K562 (cell line): ENCODE results near the gene IFITM2. TPM values are rescaled to one million over a fixed set of nuclear protein-coding genes. Genes with fewer than 3 reads are reported as not detected.
A peak's percentile ranks its signal among the peaks of the same experiment; 100 is the strongest.

ENCODE experiments used
- BRD9 ChIP-seq: fragments of 450-650 bp; IDR thresholded peaks from 2 replicates; pipeline ENCODE4 v1.6.1; 2018; ENCODE audit warnings: low read depth; ENCODE audit not compliant: partially characterized antibody
- CTCF ChIP-seq, 3 experiments: IDR thresholded peaks in 2 of 3; conservative IDR thresholded peaks in 1 of 3; 2 replicates each; pipeline ENCODE4 v1.5.1; 2011 to 2012; ENCODE audit warnings: low read length in 3 of 3, mild to moderate bottlenecking in 3 of 3, control low read depth in 2 of 3, improper control_type of control experiment in 1 of 3, inconsistent platforms in 1 of 3, low read depth in 1 of 3, mixed read lengths in 1 of 3, moderate library complexity in 1 of 3; ENCODE audit not compliant: insufficient read depth in 2 of 3
- FOXK1 ChIP-seq: sonication (generic); formaldehyde crosslinking; IDR thresholded peaks from 2 replicates; pipeline ENCODE4 v1.8.0; 2022; ENCODE audit warnings: missing genetic modification reagents, mild to moderate bottlenecking, borderline replicate concordance
- FUS ChIP-seq: fragments of 200-400 bp; formaldehyde crosslinking; optimal IDR thresholded peaks from 2 replicates; pipeline ENCODE3; 2017; ENCODE audit warnings: low read depth, low read length
- MIER1 ChIP-seq: fragments of 450-650 bp; IDR thresholded peaks from 2 replicates; pipeline ENCODE4 v1.6.1; 2016; ENCODE audit warnings: antibody characterized with exemption, mild to moderate bottlenecking, low read depth
- PCBP1 ChIP-seq: fragments of 200-400 bp; formaldehyde crosslinking; IDR thresholded peaks from 2 replicates; pipeline ENCODE4 v1.6.1; 2018; ENCODE audit warnings: mild to moderate bottlenecking, low read depth, low read length; ENCODE audit not compliant: poor library complexity, severe bottlenecking
- SMARCC2 ChIP-seq: fragments of 450-650 bp; IDR thresholded peaks from 2 replicates; pipeline ENCODE4 v1.6.1; 2017; ENCODE audit warnings: antibody characterized with exemption, moderate library complexity, mild to moderate bottlenecking, low read depth
- SP2 ChIP-seq: IDR thresholded peaks from 2 replicates; pipeline ENCODE4 v1.6.1; 2011; ENCODE audit warnings: mild to moderate bottlenecking, low read depth, low read length, moderate library complexity; ENCODE audit not compliant: poor library complexity, severe bottlenecking; ENCODE audit errors: extremely low read depth
- TAF9B ChIP-seq: fragments of 450-650 bp; IDR thresholded peaks from 2 replicates; pipeline ENCODE4 v1.6.1; 2018; ENCODE audit warnings: mild to moderate bottlenecking; ENCODE audit not compliant: partially characterized antibody
- UBTF ChIP-seq, 2 experiments: IDR thresholded peaks; 2 replicates each; pipeline ENCODE4 v1.6.1; 2012; ENCODE audit warnings: improper control_type of control experiment in 2 of 2, low read depth in 2 of 2, low read length in 2 of 2, borderline replicate concordance in 1 of 2
- ZNF551 ChIP-seq: fragments of 250-450 bp; sonication (Bioruptor Pico); IDR thresholded peaks from 2 replicates; pipeline ENCODE4 v1.5.0; 2021; ENCODE audit warnings: mild to moderate bottlenecking, moderate library complexity
- ZNF609 ChIP-seq: sonication (generic); formaldehyde crosslinking; IDR thresholded peaks from 2 replicates; pipeline ENCODE4 v1.8.1; 2023; ENCODE audit warnings: missing genetic modification reagents, mild to moderate bottlenecking, borderline replicate concordance
- ZNF639 ChIP-seq, 2 experiments: fragments of 200-800 bp in 1 of 2; sonication (Bioruptor generic) in 1 of 2; sonication (generic) in 1 of 2; formaldehyde crosslinking in 1 of 2; IDR thresholded peaks in 1 of 2; conservative IDR thresholded peaks in 1 of 2; 2 replicates each; pipeline versions ENCODE4 v1.5.0 to v1.6.1; 2016 to 2020; ENCODE audit warnings: missing compliant biosample characterization in 1 of 2, missing genetic modification characterization in 1 of 2, missing genetic modification reagents in 1 of 2
- ZNF76 ChIP-seq: fragments of 250-450 bp; sonication (Bioruptor Pico); IDR thresholded peaks from 2 replicates; pipeline ENCODE4 v1.4.0; 2020; ENCODE audit warnings: mild to moderate bottlenecking, moderate library complexity, borderline replicate concordance
- polyA plus RNA-seq, 8 experiments: library from polyadenylated mRNA; depleted of rRNA in 4 of 8; stranded (reverse) in 5 of 8; unstranded in 3 of 8; fragments of >200 nt; fragmentation: Nextera tagmentation in 2 of 8; fragmentation: Illumina TruSeq in 1 of 8; extraction: Ambion mirVana in 2 of 8; extraction: Trizol in 1 of 8; gene quantifications; 2 replicates each; pipeline versions ENCODE4 v1.2.1 to v1.2.3, GENCODE V29; 2011 to 2014; ENCODE audit warnings: inconsistent platforms in 1 of 8, missing spikeins in 1 of 8
- total RNA-seq, 7 experiments: library from RNA; depleted of rRNA in 6 of 7; stranded (reverse); fragments of >200 nt in 6 of 7; fragmentation: Illumina TruSeq in 2 of 7; extraction: Trizol in 2 of 7; gene quantifications; 2 replicates each; pipeline versions ENCODE4 v1.2.1 to v1.2.3, GENCODE V29; 2011 to 2021; ENCODE audit warnings: low replicate concordance in 1 of 7

The IFITM2 gene
- total and polyA plus RNA-seq, 9 of the 15 experiments (the other 6 are each of a cell fraction or from before 2014, with no cell fraction given), result 52.8 to 4,872 (median 356) TPM

GRCh38 chr11:316031-316701 lies 8.6 kb downstream of the IFITM2 start (continued):
- TF ChIP-seq ZNF551 (CRISPR knock-in tag) (no peak), UBTF (IDR thresholded peaks at IDR 0.05; ENCODE audit: borderline replicate concordance in 1 of 2, low read depth in 2 of 2, low read length in 2 of 2) (peak in 1 of 2 experiments; percentile 73; a peak in 2 of 4 replicates), PCBP1 (peak; percentile 62), ZNF609 (no peak), TAF9B (no peak), BRD9 (no peak), MIER1 (no peak), ZNF76 (CRISPR knock-in tag) (no peak), FOXK1 (CRISPR knock-in tag) (no peak), ZNF639 (CRISPR knock-in tag; conservative IDR thresholded peaks at IDR 0.05 in 1 of 2, IDR thresholded peaks at IDR 0.05 in 1 of 2) (no peak), FUS (peak; percentile 79), SMARCC2 (no peak), CTCF (IDR thresholded peaks at IDR 0.05 in 2 of 3, conservative IDR thresholded peaks at IDR 0.05 in 1 of 3; ENCODE audit: insufficient read depth in 2 of 3, low read depth in 1 of 3, low read length in 3 of 3) (no peak), SP2 (no peak)
